Osteocyte (in vitro differentiated cells): ENCODE measurements around the gene KCNJ12. TPM values are rescaled to one million over a fixed set of nuclear protein-coding genes. Genes with fewer than 3 reads are reported as not detected.
"Not testable (repeated sequence)": the region's sequence is repeated elsewhere in the genome, so short reads cannot be mapped to it uniquely, and the experiment has no call there.

Experiments used
- DNase-seq: peaks from one replicate; pipeline ENCODE4 v3.0.0; 2021; ENCODE audit warnings: mixed read lengths; ENCODE audit not compliant: unreplicated experiment; ENCODE audit errors: extremely low spot score
- H3K27ac Mint-ChIP-seq: one replicate; pipeline ENCODE4 v1.8.0; 2021; ENCODE audit warnings: mild to moderate bottlenecking, mixed read lengths; ENCODE audit not compliant: unreplicated experiment
- H3K27me3 Mint-ChIP-seq: one replicate; pipeline ENCODE4 v1.8.0; 2021; ENCODE audit warnings: mixed read lengths; ENCODE audit not compliant: unreplicated experiment
- H3K36me3 Mint-ChIP-seq: one replicate; pipeline ENCODE4 v1.8.0; 2021; ENCODE audit warnings: mixed read lengths; ENCODE audit not compliant: unreplicated experiment
- H3K4me1 Mint-ChIP-seq: one replicate; pipeline ENCODE4 v1.8.0; 2021; ENCODE audit warnings: mixed read lengths; ENCODE audit not compliant: unreplicated experiment
- H3K4me3 Mint-ChIP-seq: one replicate; pipeline ENCODE4 v1.8.0; 2021; ENCODE audit warnings: mild to moderate bottlenecking, moderate library complexity, mixed read lengths; ENCODE audit not compliant: unreplicated experiment
- H3K9me3 Mint-ChIP-seq: one replicate; pipeline ENCODE4 v1.8.0; 2021; ENCODE audit warnings: mixed read lengths; ENCODE audit not compliant: unreplicated experiment
- long read RNA-seq: library from polyadenylated mRNA; unstranded; transcript quantifications from one replicate; pipeline ENCODE4 v2.0.0, GENCODE V29; 2021
- total RNA-seq: library from RNA; stranded (reverse); gene quantifications from 2 replicates; pipeline ENCODE4 v1.2.1, GENCODE V29; 2021
- TF ChIP-seq, protein P1 (sequence below): fragments of 200-600 bp; sonication (generic); IDR thresholded peaks from 2 replicates; pipeline ENCODE4 v1.5.0; 2021; ENCODE audit warnings: antibody characterized with exemption, mild to moderate bottlenecking, moderate library complexity

The KCNJ12 gene
- total RNA-seq = 2.3 and 2.4 TPM in 2 replicates
- long read RNA-seq = 0 reads

DNA sequence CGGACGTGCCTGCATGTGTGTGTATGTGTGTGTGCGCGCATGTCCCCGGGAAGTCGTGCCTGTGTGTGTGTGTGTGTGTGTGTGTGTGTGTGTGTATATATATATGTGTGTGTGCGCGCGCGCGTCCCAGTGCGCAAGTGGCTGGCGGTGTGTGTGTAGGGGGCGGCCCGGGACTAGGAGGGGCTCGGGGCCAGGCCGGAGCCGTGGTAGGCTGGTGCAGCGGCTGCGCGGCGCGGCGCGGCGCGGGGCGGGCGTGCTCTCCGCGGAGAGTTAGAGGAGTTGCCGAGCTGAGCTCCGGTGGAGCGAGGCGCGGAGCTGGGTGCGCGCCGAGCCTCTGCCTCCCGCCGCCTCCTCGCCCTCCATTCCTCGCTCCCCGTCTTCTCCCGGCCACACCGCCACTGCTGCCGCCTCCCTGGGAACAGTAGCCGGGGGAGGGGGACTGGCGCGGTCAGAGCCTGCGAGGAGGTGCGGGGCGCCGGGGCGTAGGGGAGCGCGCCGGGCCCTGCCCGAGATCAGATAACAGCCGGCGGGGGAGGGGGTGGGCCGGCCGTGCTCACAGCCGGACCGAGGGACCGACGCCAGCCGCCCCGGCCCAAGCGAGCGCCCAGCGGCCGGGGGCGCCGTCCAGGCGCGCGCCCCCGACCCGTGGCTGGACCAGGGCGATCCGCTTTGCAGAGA is at the start of gene KCNJ12:
TSS of gene KCNJ12 (plus strand) at position 277 of the 678 bp plus-strand sequence. CDS start 38,986 bp downstream, outside the sequence.
- Mint-ChIP-seq H3K4me1 (peaks cover 18% of the 10 kb centered on the region), H3K27ac (peak within 1 kb of the TSS; percentile 65), H3K27me3 (no peaks in the 10 kb centered on the region), H3K9me3 (no peaks in the 10 kb centered on the region), H3K36me3 (no peaks in the 10 kb centered on the region), H3K4me3 (peak within 1 kb of the TSS; percentile 69)
- TF ChIP-seq, protein P1, sequence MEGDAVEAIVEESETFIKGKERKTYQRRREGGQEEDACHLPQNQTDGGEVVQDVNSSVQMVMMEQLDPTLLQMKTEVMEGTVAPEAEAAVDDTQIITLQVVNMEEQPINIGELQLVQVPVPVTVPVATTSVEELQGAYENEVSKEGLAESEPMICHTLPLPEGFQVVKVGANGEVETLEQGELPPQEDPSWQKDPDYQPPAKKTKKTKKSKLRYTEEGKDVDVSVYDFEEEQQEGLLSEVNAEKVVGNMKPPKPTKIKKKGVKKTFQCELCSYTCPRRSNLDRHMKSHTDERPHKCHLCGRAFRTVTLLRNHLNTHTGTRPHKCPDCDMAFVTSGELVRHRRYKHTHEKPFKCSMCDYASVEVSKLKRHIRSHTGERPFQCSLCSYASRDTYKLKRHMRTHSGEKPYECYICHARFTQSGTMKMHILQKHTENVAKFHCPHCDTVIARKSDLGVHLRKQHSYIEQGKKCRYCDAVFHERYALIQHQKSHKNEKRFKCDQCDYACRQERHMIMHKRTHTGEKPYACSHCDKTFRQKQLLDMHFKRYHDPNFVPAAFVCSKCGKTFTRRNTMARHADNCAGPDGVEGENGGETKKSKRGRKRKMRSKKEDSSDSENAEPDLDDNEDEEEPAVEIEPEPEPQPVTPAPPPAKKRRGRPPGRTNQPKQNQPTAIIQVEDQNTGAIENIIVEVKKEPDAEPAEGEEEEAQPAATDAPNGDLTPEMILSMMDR = no peak
- no peak for DNase-seq

DNA sequence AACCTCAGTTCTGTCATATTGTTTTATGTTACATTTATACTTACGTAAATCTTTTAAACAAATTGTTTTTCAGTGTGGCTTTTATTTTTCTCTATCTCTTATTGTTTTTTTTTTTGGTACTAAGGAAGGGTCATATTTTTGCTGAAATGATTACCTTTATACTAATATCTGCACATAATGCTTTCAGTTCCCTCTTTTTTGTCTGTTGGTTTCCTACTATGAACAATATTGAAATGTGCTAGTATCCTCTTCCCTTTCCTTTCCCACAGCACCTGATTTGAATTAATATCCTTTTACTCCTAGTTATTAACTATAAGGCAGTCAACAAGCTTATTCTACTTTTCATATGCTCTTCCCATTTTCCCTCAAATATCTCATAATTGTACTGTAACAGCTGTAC is 48.2 kb upstream of the KCNJ12 start:
- H3K4me3 Mint-ChIP-seq, H3K27ac Mint-ChIP-seq: not testable (repeated sequence)
- H3K27me3 Mint-ChIP-seq = peaks cover 21% of the 10 kb centered on the region

DNA sequence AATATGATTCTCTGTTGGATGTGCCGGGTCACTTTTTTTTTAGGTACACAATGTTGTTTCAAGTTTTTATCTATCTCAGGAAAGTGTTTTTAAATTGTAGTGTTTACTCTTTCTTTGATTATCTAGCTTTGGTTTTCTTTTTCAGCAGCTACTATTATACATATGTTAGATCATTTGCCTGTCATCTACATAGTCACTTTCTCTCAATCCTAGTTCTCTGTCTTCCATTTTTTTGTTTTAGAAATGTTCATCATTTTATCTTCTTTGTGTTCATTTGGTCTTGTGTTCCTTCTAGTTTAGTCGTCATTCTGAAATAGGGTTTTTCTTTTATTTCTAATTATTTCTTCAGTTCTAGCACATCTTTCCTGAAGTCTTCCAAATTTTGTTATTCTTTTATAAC is 47.4 kb upstream of the KCNJ12 start:
- H3K27ac Mint-ChIP-seq, H3K36me3 Mint-ChIP-seq: not testable (repeated sequence)

More for the DNA sequence above, 48.2 kb upstream of the KCNJ12 start:
- not testable (repeated sequence) for H3K9me3 Mint-ChIP-seq, H3K36me3 Mint-ChIP-seq, H3K4me1 Mint-ChIP-seq, DNase-seq

DNA sequence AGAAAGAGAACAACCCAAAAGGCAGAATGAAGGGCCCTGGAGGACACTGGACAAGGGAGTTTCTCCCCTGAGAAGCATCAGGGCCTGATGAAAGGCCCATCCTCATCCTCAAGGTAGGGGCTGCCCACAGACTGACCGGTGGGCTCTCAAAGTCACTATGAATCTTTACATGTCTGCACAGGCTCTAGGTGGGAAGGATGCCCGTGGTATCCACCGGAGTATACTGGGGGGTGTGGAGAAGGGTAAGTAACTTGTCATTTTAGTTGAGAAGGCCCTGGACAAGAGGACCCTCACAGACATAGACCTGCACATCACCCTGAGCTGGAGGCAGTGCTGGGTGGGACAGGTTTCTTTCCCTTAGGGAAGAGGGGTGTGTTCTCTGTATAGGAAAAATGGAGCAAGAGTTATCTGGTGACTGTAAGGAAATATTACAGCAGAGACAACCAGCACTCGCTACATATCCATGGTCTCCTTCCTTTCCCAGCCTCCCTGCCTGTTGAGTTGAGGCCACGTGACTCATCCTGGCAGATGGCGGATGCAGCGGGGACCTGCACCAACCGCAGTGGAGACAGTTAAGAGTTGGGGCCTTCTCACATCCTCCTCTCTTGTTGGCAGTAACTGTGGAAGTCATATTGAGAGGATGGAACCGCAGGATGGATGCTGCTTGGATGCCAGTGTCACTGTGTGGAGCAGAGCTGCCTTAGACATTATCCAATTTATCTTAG is 45.6 kb upstream of the KCNJ12 start:
- no peaks in the 10 kb centered on the region for H3K36me3 Mint-ChIP-seq
- no peak overlapping the region for H3K4me3 Mint-ChIP-seq
- H3K27ac Mint-ChIP-seq = no peak overlapping the region
- no peak for DNase-seq
- no peaks in the 10 kb centered on the region for H3K4me1 Mint-ChIP-seq
- H3K9me3 Mint-ChIP-seq = peaks cover 9% of the 10 kb centered on the region
- peaks cover 14% of the 10 kb centered on the region for H3K27me3 Mint-ChIP-seq
- TF ChIP-seq, protein P1 = no peak

More for the DNA sequence above, 47.4 kb upstream of the KCNJ12 start:
- not testable (repeated sequence) for H3K4me1 Mint-ChIP-seq, DNase-seq, H3K4me3 Mint-ChIP-seq, H3K9me3 Mint-ChIP-seq
- peaks cover 17% of the 10 kb centered on the region for H3K27me3 Mint-ChIP-seq

DNA sequence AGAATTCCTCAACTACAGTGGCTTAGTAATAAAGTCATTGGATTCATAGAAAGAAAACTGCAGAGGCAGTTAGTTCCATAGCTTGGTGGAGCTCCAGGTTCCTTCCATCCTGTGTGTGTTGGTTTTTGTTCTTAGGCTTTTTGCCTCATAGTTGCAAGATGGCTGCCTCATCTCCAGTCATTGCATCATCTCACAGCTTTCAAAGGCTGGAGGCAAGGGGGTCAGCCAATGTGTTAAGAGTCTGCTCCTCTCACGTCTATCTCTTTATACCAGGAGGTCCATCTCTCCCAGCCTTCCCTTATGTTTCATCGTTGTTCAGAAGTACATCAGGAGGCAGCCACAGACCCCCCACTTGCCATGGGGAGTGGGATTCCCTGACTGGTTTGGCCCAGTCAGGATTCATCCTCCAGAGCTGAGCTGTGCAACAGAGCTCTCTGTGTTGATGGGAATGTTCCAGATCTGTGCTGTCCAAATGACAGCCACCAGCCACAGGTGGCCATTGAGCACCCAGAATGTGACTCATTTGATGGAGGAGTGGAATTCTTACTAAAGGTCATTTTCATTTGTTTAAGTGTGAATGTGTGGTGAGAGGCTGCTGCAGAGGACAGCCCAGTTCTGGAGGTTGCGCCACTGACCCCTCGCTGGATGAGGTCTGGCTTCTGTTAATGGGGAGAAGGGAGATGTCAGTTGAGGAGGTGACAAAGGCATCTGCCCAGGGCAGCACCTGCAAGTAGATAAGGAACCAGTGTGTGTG is 39.4 kb upstream of the KCNJ12 start:
- H3K9me3 Mint-ChIP-seq = not testable (repeated sequence)

DNA sequence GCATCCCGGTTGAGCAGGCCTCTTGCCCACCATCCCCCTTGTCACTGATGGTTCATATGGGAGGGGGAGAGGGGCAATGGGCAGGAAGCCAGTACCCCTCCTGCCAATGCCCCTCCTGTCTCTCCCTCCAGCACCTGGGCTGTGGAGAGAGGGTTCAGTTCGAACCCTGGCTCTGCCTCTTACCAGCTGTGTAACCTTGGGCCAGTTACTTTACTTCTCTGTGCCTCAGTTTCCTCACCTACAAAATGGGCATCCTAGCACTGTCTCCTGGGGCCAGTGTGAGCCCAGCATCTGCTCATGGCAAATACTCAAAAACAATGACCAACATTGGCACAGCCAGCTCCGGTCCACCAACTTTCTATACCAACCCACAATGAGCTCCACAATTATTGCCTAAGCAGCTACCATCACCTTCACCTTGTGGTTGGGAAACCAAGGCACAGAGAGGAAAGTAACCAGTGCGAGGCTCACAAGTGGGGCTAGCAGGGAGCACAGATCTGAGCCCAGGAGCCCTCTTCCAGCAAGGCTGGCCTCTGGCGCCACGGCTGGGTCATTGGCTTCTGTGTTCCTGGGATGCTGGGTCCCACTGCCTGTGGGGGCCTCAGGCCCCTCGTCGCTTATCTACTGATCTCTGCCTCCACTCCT is 38.1 kb upstream of the KCNJ12 start:
- not testable (repeated sequence) for DNase-seq, H3K4me1 Mint-ChIP-seq, H3K4me3 Mint-ChIP-seq, H3K9me3 Mint-ChIP-seq, H3K36me3 Mint-ChIP-seq, H3K27me3 Mint-ChIP-seq, H3K27ac Mint-ChIP-seq

More for the DNA sequence above, 39.4 kb upstream of the KCNJ12 start:
- not testable (repeated sequence) for DNase-seq, H3K27me3 Mint-ChIP-seq, H3K27ac Mint-ChIP-seq, H3K4me1 Mint-ChIP-seq, H3K36me3 Mint-ChIP-seq, H3K4me3 Mint-ChIP-seq
